NCI-H2029 treated with DMSO at 0.1 percent for 48 hours (cell line): ENCODE data around the gene TMEM106C.
A peak's percentile ranks its signal among the peaks of the same experiment; 100 is the strongest.
"Not testable (repeated sequence)": the region's sequence is repeated elsewhere in the genome, so short reads cannot be mapped to it uniquely, and the experiment has no call there.

Experiments used
- DNase-seq: peaks from one replicate; lab custom pipeline; 2025; lab: John Stamatoyannopoulos, UW

The TMEM106C gene

DNA sequence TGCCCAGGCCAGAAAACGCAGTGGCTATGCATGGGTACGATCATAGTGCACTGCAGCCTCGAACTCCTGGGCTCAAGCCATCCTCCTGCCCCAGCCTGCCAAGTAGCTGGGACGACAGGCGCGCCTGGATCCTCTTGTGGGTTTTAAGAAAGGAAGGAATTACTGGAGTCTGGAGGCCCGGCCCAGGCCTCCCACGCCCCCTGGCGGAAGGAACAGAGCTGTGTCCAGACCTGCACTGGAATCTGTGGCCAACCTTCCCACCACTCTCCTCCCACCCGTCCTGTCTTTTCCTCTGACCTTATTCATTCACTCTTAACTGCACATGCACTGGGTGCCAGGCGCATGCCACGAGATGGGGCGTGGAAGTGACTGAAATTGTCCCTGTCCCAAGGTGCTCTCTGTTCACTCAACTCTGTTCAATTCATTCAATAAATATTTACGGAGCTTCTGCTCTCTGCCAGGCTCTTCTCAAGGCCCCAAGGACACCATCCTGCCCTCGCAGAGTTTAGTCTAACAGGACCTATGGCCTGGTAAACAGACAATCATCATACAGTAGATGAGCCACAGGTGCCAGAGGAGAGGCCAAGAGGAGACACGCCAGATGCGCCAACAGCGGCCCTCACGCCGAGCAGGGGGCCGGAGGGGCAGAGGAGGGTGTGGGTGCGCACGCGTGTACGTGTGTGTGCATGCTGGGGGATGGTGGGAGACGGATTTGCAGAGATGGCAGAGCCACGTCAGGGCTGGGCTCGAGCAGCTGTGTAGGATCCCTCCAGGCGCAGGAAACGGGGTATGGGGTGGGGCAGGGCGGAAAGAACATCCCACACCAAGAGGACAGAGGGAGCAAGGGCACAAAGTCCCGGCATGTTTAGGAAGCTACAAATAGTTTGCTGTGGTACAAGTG, 13.7 kb upstream of the TMEM106C start:
- DNase-seq = peak; percentile 21

DNA sequence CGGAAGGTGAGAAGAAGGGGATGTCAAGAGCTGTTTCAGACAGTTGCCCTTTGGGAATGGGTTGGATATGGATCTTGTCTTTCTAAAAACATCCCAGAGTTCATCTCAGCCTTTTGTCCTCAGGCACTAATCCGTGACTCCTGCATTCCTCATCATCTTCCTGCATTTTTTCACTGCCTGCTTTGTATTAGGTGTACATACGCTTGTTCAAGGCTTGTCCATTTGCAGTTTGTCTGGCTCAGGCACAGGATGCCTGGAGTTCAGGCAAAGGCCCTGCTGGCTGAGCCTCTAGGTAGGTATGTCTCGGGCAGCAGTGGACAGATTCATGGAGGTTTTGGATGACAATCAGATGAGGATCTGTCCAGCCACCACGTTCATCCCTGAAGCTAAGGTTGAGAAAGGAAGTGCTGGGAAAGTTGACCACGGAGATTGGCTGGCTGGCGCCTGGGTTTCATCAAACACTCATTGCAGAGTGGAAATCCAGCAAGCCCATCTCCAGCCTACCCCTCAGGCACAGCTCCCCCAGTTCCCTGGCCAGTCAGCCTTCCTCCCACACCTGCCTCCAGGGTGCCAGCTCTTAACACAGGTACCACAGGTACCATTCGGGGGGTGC, 12.4 kb upstream of the TMEM106C start:
- DNase-seq = no peak

GRCh38 chr12:47954058-47954457, 9.3 kb upstream of the TMEM106C start:
- no peak for DNase-seq

DNA sequence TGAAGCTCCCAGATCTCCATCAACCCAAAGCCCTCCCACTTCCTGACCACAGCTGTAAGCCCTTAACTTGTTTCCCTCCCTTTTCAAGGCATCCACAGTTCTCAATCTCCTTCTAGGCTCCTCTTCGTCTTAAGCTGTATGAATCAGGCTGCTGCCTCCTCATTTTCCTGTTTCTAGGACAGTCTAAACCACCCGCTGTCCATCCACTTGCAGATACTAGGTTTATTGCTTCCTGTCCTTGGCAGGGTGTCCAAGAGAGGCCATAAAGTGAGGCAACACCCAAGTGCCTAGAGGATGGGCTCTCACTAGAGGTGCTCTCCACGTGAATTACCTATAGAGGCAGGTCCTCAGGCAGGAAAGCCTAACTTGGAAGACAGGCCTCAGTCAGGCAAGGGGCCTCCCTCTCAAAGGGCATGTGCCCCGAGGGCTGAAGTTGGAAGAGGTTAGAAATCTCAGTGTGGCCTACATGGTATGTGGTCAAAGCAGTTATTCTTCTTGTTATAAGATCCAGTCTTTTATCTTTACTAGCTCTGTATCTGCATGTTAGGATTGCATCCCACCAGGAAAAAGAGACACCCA, 8.8 kb upstream of the TMEM106C start:
- DNase-seq = no peak

- DNase-seq = no peak
Measured at GRCh38 chr12:47955059-47955458, 8.3 kb upstream of the TMEM106C start.

GRCh38 chr12:47957671-47958070, 5.7 kb upstream of the TMEM106C start:
- DNase-seq = not testable (repeated sequence)

- DNase-seq = no peak
Measured at GRCh38 chr12:47962198-47962597, 1.2 kb upstream of the TMEM106C start.

DNA sequence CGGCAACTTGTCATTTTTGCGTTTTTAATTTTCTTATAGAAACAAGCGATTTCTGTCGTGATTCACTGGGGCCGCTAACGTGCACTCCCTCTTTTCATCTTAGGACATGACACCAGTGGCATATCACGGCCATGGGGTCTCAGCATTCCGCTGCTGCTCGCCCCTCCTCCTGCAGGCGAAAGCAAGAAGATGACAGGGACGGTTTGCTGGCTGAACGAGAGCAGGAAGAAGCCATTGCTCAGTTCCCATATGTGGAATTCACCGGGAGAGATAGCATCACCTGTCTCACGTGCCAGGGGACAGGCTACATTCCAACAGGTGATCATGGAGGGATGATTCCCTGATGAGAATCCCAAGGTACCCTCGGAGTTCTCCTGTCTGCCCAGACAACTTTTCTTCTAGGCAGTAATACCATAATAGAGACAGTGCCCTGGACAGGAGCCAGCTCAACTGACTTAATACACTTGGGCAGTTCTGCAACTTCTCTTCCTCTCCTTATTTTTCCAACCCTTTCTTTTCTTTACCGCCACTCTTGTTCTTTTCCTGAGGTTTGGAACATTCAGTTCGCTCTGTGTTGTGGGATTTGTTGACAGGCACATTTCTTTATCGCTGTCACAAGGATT, 821 bp downstream of the TMEM106C start:
- no peak for DNase-seq

DNA sequence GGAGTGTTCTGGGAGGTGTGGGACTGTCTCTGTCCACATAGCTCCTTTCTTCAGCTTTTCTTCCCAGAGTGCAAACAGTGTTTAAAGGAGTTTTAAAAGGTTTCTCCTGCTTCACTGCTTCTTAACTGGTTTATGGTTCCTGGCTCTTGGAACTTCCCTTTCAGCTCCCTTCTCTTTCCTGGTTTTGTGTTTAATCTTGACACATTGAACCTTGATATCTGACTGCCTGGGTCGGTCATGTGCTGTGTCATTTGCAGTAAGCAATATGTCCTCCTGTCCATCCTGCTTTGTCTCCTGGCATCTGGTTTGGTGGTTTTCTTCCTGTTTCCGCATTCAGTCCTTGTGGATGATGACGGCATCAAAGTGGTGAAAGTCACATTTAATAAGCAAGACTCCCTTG, 2.2 kb downstream of the TMEM106C start:
- no peak for DNase-seq

GRCh38 chr12:47967461-47968321, 4.3 kb downstream of the TMEM106C start:
- no peak for DNase-seq

- no peak for DNase-seq
Measured at GRCh38 chr12:47969845-47970244, 6.4 kb downstream of the TMEM106C start.

- no peak for DNase-seq
Measured at GRCh38 chr12:47970843-47971242, 7.4 kb downstream of the TMEM106C start.

- DNase-seq = no peak
Measured at GRCh38 chr12:47972895-47973294, 9.5 kb downstream of the TMEM106C start.

- no peak for DNase-seq
Measured at GRCh38 chr12:47973870-47974269, 10.5 kb downstream of the TMEM106C start.

DNA sequence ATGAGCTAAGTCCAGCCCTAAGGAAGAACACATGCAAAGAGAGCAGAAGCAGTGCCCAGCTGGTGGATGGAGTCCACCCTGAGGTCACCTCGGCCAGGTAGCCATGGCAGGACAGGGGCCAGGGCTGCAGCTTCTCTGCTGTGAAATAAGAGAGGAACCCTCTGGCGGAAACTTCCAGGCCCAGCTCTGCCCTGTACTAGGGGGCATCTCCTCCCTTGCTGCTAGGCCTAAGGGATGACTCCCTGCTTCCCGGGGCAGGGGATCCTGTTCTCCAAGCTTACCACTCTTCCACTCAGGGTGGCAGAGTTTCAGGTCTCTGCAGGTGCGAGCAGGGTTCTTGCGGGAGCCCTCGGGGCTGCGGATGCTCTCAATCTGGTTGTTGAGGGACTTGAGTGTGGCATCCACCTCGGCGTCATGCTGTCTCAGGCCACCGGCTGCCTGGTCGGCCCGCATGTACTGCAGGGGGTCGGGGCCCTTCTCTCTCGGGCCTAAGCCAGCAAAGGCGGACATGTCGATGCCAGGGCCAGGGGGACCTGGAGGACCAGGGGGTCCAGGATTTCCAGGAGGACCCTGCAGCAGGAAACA, 11.7 kb downstream of the TMEM106C start:
- no peak for DNase-seq

GRCh38 chr12:47975816-47976215, 12.4 kb downstream of the TMEM106C start:
- no peak for DNase-seq

GRCh38 chr12:47977046-47977771, 13.8 kb downstream of the TMEM106C start:
- DNase-seq = no peak

- no peak for DNase-seq
Measured at GRCh38 chr12:47977772-47978597, 14.6 kb downstream of the TMEM106C start.

- no peak for DNase-seq
Measured at GRCh38 chr12:47978598-47978873, 15.1 kb downstream of the TMEM106C start.

DNA sequence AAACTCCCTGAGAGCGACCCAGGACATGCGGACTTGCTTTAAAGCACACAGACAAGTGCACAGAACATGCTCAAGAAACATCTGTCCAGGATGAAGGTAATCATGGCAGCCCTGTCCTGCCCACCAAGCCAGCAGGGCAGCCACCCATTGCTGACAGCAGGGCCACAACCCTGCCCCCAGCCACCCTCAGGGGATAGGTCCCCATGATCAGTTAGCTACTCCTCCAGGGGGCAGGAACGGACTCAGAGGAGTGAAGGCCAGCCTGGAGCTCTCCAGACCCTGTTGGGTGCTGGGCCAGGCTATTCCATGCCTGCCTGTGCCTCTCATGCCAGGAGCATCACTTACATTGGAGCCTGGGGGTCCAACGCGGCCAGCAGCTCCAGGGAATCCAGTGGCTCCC, 15.8 kb downstream of the TMEM106C start:
- DNase-seq = no peak
